ENCODE results near the gene ATP8B2. TPM values are rescaled to one million over a fixed set of nuclear protein-coding genes. Genes with fewer than 3 reads are reported as not detected.

ATP8B2 gene
- total RNA-seq, 1 experiment from 2014 or later: 22.1 TPM

- Histone ChIP-seq H3K4me3 (replicated peaks in 1 of 2; ENCODE audit: low read depth in 1 of 2, low read length in 2 of 2) (no peak overlapping the region), H3K4me2 (ENCODE audit: low read length) (no peak overlapping the region), H3K27ac (ENCODE audit: low read depth, low read length) (no peak overlapping the region), H3K9me3 (ENCODE audit: control insufficient read depth in 1 of 2, insufficient read depth in 1 of 2, low read depth in 1 of 2, low read length in 2 of 2) (no peaks in the 10 kb centered on the region), H3K27me3 (ENCODE audit: insufficient read depth, low read length) (no peaks in the 10 kb centered on the region), H3K9me2 (ENCODE audit: insufficient read depth) (no peaks in the 10 kb centered on the region), H3K79me2 (ENCODE audit: insufficient read depth, low read length) (no peaks in the 10 kb centered on the region), H4K20me1 (ENCODE audit: insufficient read depth) (no peaks in the 10 kb centered on the region), H3K9ac (ENCODE audit: low read length) (no peak overlapping the region), H2AFZ (ENCODE audit: low read depth, low read length, poor library complexity, severe bottlenecking) (no peak overlapping the region), H3K36me3 (ENCODE audit: control insufficient read depth in 1 of 2, insufficient read depth in 2 of 2, low read length in 2 of 2) (no peaks in the 10 kb centered on the region), H3K4me1 (ENCODE audit: control insufficient read depth in 1 of 2, insufficient read depth in 2 of 2, low read length in 2 of 2) (no peaks in the 10 kb centered on the region)
- ChIA-PET CTCF (no interaction called here), POLR2A (no interaction called here), RAD21 (ENCODE audit: low non-redundant PET in 1 of 2, low total read pairs in 2 of 2, uncharacterized antibody in 2 of 2, unreplicated experiment in 2 of 2) (no interaction called here)
- no peak for TF ChIP-seq YY1 (IDR thresholded peaks at IDR 0.05; ENCODE audit: extremely low read depth, insufficient replicate concordance, low read depth, low read length)
- no peak for TF ChIP-seq EZH2 (IDR thresholded peaks at IDR 0.05)
- no peak for TF ChIP-seq SP1 (IDR thresholded peaks at IDR 0.05; ENCODE audit: low read depth)
- no peak for TF ChIP-seq ZFX (IDR thresholded peaks at IDR 0.05)
- TF ChIP-seq EZH2phosphoT487 (IDR thresholded peaks at IDR 0.05; ENCODE audit: borderline replicate concordance): no peak
- no peak for TF ChIP-seq ATF3 (IDR thresholded peaks at IDR 0.05)
- TF ChIP-seq ELF1 (IDR thresholded peaks at IDR 0.05; ENCODE audit: borderline replicate concordance, low read depth): no peak
- TF ChIP-seq POLR2AphosphoS5 (IDR thresholded peaks at IDR 0.05; ENCODE audit: low read depth, low read length): no peak
- no peak for TF ChIP-seq RAD21 (IDR thresholded peaks at IDR 0.05; ENCODE audit: low read depth)
- TF ChIP-seq ZNF274 (IDR thresholded peaks at IDR 0.05; ENCODE audit: low read depth, low read length): no peak
- TF ChIP-seq ZBTB33 (IDR thresholded peaks at IDR 0.05; ENCODE audit: extremely low read depth, insufficient replicate concordance, low read length): no peak
- TF ChIP-seq SRF (IDR thresholded peaks at IDR 0.05; ENCODE audit: low read depth): no peak
- intact Hi-C loops (cut with micrococcal nuclease): no loop called here
- BruUV-seq (replicated peaks): no TSS peak
- ATAC-seq (no peak), DNase-seq (ENCODE audit: low read depth, low spot score) (no peak)
These were observed 65.9 kb downstream of the ATP8B2 start for GRCh38 chr1:154391086-154391770.
